ENCODE measurements around the gene CDH1.

GRCh38 chr16:68843482-68844210, 106.6 kb downstream of the CDH1 start, which contains the start of gene TANGO6:
- TF ChIP-seq POLR2AphosphoS5 (IDR thresholded peaks at IDR 0.05; ENCODE audit: low read depth, low read length): peak; percentile 73; the same call in 1 of the 2 replicates
- TF ChIP-seq POLR2A (IDR thresholded peaks at IDR 0.05; ENCODE audit: low read depth, low read length): peak; percentile 93

Measured in GM12891 (cell line).